Measurements from ENCODE around the gene RETREG3. TPM values are rescaled to one million over a fixed set of nuclear protein-coding genes. Genes with fewer than 3 reads are reported as not detected.

Gene RETREG3
- total and polyA plus RNA-seq, 2 experiments from 2014 or later = 8.0 to 38.2 TPM

DNA sequence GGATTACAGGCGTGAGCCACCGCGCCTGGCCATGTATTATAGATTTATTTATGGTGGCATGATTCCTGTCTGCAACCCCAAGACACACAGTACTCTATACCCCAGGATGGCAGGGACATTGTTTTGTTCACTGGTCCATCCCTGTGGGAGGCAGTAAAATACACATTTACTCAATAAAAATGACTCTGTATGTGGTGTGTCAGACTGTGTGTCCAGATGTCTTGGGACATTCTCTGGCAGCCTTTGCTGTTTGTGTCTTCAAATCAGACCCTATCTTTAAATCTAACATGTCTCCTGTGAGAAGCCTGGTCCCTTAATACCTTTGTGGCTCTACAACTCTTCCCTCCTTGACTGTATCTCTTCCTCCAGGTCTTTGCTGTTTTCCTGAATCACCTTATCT is 48.9 kb downstream of the RETREG3 start:
- H3K9me2 ChIP-seq (ENCODE audit: insufficient read depth) = no peaks in the 10 kb centered on the region
- no peaks in the 10 kb centered on the region for H3K27me3 ChIP-seq (ENCODE audit: insufficient read depth)
- H2AFZ ChIP-seq = no peak overlapping the region
- peaks cover 13% of the 10 kb centered on the region for H3K27me3 Mint-ChIP-seq (ENCODE audit: insufficient read depth, low read depth, poor library complexity)
- ATAC-seq (no peak), DNase-seq (ENCODE audit: low spot score) (no peak)
- H3K9me3 Mint-ChIP-seq = no peaks in the 10 kb centered on the region
- peaks cover 17% of the 10 kb centered on the region for H3K79me2 ChIP-seq (replicated peaks; ENCODE audit: insufficient read depth)
- H3K4me3 Mint-ChIP-seq = peak overlapping the region; percentile 23; the same call in 1 of the 3 replicates
- H3K27ac Mint-ChIP-seq = no peak overlapping the region
- H3K36me3 Mint-ChIP-seq (ENCODE audit: low read depth) = peaks cover 20% of the 10 kb centered on the region; the same call in 2 of the 3 replicates
- H3K36me3 ChIP-seq (ENCODE audit: insufficient read depth) = no peaks in the 10 kb centered on the region
- H3F3A ChIP-seq (replicated peaks; ENCODE audit: low read depth) = peaks cover 11% of the 10 kb centered on the region; the same call in 1 of the 2 replicates
- H3K4me3 ChIP-seq = no peak overlapping the region
- peaks cover 24% of the 10 kb centered on the region for H3K4me1 Mint-ChIP-seq
- TF ChIP-seq EZH2 (IDR thresholded peaks at IDR 0.05; ENCODE audit: low read depth, unreplicated experiment) (no peak), ZNF114 (CRISPR knock-in tag; IDR thresholded peaks at IDR 0.05) (no peak)
- TF ChIP-seq, protein P1, sequence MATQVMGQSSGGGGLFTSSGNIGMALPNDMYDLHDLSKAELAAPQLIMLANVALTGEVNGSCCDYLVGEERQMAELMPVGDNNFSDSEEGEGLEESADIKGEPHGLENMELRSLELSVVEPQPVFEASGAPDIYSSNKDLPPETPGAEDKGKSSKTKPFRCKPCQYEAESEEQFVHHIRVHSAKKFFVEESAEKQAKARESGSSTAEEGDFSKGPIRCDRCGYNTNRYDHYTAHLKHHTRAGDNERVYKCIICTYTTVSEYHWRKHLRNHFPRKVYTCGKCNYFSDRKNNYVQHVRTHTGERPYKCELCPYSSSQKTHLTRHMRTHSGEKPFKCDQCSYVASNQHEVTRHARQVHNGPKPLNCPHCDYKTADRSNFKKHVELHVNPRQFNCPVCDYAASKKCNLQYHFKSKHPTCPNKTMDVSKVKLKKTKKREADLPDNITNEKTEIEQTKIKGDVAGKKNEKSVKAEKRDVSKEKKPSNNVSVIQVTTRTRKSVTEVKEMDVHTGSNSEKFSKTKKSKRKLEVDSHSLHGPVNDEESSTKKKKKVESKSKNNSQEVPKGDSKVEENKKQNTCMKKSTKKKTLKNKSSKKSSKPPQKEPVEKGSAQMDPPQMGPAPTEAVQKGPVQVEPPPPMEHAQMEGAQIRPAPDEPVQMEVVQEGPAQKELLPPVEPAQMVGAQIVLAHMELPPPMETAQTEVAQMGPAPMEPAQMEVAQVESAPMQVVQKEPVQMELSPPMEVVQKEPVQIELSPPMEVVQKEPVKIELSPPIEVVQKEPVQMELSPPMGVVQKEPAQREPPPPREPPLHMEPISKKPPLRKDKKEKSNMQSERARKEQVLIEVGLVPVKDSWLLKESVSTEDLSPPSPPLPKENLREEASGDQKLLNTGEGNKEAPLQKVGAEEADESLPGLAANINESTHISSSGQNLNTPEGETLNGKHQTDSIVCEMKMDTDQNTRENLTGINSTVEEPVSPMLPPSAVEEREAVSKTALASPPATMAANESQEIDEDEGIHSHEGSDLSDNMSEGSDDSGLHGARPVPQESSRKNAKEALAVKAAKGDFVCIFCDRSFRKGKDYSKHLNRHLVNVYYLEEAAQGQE (IDR thresholded peaks at IDR 0.05; ENCODE audit: unreplicated experiment) = no peak
- no peaks in the 10 kb centered on the region for H4K20me1 ChIP-seq (replicated peaks; ENCODE audit: insufficient read depth)
- H3K4me1 ChIP-seq (ENCODE audit: insufficient read depth) = peaks cover 13% of the 10 kb centered on the region; the same call in 1 of the 2 replicates
- H3K4me2 ChIP-seq = no peak overlapping the region
- no peak overlapping the region for H3K27ac ChIP-seq (ENCODE audit: low read depth)

DNA sequence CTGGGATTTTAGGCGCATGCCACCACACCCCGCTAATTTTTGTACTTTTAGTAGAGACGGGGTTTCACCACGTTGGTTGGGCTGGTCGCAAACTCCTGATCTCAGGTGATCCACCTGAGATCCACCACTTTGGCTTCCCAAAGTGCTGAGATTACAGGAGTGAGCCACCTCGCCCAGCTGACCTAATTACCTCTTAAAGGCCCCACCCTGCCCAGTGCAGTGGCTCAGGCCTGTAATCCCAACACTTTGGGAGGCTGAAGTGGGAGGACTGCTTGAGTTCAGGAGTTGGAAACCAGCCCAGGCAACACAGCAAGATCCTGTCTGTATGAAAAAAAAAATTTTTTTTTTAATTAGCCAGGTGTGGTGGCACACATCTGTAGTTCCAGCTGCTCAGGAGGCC is 50.1 kb downstream of the RETREG3 start:
- DNase-seq (ENCODE audit: low spot score) (no peak), ATAC-seq (no peak)
- H3K36me3 ChIP-seq (ENCODE audit: insufficient read depth) = no peaks in the 10 kb centered on the region
- H3K27ac ChIP-seq (ENCODE audit: low read depth) = no peak overlapping the region
- H3K4me3 ChIP-seq = no peak overlapping the region
- H3K4me1 Mint-ChIP-seq = peaks cover 26% of the 10 kb centered on the region
- no peak overlapping the region for H3K27ac Mint-ChIP-seq
- no peaks in the 10 kb centered on the region for H3K27me3 ChIP-seq (ENCODE audit: insufficient read depth)
- H3K4me3 Mint-ChIP-seq = no peak overlapping the region
- no peaks in the 10 kb centered on the region for H3K9me2 ChIP-seq (ENCODE audit: insufficient read depth)
- H3K27me3 Mint-ChIP-seq (ENCODE audit: insufficient read depth, low read depth, poor library complexity) = peaks cover 20% of the 10 kb centered on the region
- no peak overlapping the region for H2AFZ ChIP-seq
- H3F3A ChIP-seq (replicated peaks; ENCODE audit: low read depth) = peaks cover 11% of the 10 kb centered on the region
- H3K36me3 Mint-ChIP-seq (ENCODE audit: low read depth) = peaks cover 11% of the 10 kb centered on the region; the same call in 2 of the 3 replicates
- no peaks in the 10 kb centered on the region for H3K9me3 Mint-ChIP-seq
- no peak overlapping the region for H3K4me2 ChIP-seq
- peaks cover 16% of the 10 kb centered on the region; the same call in 1 of the 2 replicates for H3K4me1 ChIP-seq (ENCODE audit: insufficient read depth)
- H4K20me1 ChIP-seq (replicated peaks; ENCODE audit: insufficient read depth) = no peaks in the 10 kb centered on the region
- H3K79me2 ChIP-seq (replicated peaks; ENCODE audit: insufficient read depth) = peaks cover 17% of the 10 kb centered on the region
- TF ChIP-seq POLR2AphosphoS5 (IDR thresholded peaks at IDR 0.05; ENCODE audit: low read depth) (no peak), EZH2 (IDR thresholded peaks at IDR 0.05; ENCODE audit: low read depth, unreplicated experiment) (no peak), ZNF331 (CRISPR knock-in tag; IDR thresholded peaks at IDR 0.05; ENCODE audit: low read depth) (no peak), EZH2phosphoT487 (IDR thresholded peaks at IDR 0.05; ENCODE audit: unreplicated experiment) (no peak), JUNB (IDR thresholded peaks at IDR 0.05; ENCODE audit: unreplicated experiment) (no peak)
- TF ChIP-seq, protein P2, sequence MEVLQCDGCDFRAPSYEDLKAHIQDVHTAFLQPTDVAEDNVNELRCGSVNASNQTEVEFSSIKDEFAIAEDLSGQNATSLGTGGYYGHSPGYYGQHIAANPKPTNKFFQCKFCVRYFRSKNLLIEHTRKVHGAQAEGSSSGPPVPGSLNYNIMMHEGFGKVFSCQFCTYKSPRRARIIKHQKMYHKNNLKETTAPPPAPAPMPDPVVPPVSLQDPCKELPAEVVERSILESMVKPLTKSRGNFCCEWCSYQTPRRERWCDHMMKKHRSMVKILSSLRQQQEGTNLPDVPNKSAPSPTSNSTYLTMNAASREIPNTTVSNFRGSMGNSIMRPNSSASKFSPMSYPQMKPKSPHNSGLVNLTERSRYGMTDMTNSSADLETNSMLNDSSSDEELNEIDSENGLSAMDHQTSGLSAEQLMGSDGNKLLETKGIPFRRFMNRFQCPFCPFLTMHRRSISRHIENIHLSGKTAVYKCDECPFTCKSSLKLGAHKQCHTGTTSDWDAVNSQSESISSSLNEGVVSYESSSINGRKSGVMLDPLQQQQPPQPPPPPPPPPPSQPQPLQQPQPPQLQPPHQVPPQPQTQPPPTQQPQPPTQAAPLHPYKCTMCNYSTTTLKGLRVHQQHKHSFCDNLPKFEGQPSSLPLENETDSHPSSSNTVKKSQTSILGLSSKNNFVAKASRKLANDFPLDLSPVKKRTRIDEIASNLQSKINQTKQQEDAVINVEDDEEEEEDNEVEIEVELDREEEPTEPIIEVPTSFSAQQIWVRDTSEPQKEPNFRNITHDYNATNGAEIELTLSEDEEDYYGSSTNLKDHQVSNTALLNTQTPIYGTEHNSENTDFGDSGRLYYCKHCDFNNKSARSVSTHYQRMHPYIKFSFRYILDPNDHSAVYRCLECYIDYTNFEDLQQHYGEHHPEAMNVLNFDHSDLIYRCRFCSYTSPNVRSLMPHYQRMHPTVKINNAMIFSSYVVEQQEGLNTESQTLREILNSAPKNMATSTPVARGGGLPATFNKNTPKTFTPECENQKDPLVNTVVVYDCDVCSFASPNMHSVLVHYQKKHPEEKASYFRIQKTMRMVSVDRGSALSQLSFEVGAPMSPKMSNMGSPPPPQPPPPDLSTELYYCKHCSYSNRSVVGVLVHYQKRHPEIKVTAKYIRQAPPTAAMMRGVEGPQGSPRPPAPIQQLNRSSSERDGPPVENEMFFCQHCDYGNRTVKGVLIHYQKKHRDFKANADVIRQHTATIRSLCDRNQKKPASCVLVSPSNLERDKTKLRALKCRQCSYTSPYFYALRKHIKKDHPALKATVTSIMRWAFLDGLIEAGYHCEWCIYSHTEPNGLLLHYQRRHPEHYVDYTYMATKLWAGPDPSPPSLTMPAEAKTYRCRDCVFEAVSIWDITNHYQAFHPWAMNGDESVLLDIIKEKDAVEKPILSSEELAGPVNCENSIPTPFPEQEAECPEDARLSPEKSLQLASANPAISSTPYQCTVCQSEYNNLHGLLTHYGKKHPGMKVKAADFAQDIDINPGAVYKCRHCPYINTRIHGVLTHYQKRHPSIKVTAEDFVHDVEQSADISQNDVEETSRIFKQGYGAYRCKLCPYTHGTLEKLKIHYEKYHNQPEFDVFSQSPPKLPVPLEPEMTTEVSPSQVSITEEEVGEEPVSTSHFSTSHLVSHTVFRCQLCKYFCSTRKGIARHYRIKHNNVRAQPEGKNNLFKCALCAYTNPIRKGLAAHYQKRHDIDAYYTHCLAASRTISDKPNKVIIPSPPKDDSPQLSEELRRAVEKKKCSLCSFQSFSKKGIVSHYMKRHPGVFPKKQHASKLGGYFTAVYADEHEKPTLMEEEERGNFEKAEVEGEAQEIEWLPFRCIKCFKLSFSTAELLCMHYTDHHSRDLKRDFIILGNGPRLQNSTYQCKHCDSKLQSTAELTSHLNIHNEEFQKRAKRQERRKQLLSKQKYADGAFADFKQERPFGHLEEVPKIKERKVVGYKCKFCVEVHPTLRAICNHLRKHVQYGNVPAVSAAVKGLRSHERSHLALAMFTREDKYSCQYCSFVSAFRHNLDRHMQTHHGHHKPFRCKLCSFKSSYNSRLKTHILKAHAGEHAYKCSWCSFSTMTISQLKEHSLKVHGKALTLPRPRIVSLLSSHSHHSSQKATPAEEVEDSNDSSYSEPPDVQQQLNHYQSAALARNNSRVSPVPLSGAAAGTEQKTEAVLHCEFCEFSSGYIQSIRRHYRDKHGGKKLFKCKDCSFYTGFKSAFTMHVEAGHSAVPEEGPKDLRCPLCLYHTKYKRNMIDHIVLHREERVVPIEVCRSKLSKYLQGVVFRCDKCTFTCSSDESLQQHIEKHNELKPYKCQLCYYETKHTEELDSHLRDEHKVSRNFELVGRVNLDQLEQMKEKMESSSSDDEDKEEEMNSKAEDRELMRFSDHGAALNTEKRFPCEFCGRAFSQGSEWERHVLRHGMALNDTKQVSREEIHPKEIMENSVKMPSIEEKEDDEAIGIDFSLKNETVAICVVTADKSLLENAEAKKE (CRISPR knock-in tag; IDR thresholded peaks at IDR 0.05) = no peak
- TF ChIP-seq, protein P3, sequence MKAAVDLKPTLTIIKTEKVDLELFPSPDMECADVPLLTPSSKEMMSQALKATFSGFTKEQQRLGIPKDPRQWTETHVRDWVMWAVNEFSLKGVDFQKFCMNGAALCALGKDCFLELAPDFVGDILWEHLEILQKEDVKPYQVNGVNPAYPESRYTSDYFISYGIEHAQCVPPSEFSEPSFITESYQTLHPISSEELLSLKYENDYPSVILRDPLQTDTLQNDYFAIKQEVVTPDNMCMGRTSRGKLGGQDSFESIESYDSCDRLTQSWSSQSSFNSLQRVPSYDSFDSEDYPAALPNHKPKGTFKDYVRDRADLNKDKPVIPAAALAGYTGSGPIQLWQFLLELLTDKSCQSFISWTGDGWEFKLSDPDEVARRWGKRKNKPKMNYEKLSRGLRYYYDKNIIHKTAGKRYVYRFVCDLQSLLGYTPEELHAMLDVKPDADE (IDR thresholded peaks at IDR 0.05) = no peak
